Panc1 (cell line): ENCODE results near the gene APOBEC3A. TPM values are rescaled to one million over a fixed set of nuclear protein-coding genes. Genes with fewer than 3 reads are reported as not detected.
A peak's percentile ranks its signal among the peaks of the same experiment; 100 is the strongest.
"Not testable (repeated sequence)": the region's sequence is repeated elsewhere in the genome, so short reads cannot be mapped to it uniquely, and the experiment has no call there.

Experiments
- ATAC-seq: fragments of 200-7000 bp; cut with Tn5 transposase; 2 replicates; pipeline ENCODE4 v1.9.1; 2020; ENCODE audit warnings: mild to moderate bottlenecking, moderate library complexity
- BruUV-seq: library from RNA; stranded (reverse); fragments of 400-500 nt; replicated peaks from 2 replicates; lab custom pipeline; 2021; lab: Mats Ljungman, UMichigan
- CTCF ChIA-PET: fragments of 300-600 bp; sonication (Branson Sonifier 250); formaldehyde crosslinking; loops from one replicate; lab custom pipeline; 2022; ENCODE audit warnings: antibody characterized with exemption; lab: Charles Lee
- POLR2A ChIA-PET: fragments of 300-600 bp; sonication (Branson Sonifier 250); formaldehyde crosslinking; loops from one replicate; lab custom pipeline; 2022; ENCODE audit warnings: antibody characterized with exemption; lab: Charles Lee
- DNase-seq: peaks from one replicate; pipeline ENCODE4 v3.0.0-alpha.2; 2010; ENCODE audit warnings: low read depth, low spot score
- H3K27ac ChIP-seq: 2 replicates; pipeline ENCODE4 v1.5.1; 2011; ENCODE audit warnings: mild to moderate bottlenecking, low read length, inconsistent platforms
- H3K27me3 ChIP-seq: fragments of 200-500 bp; sonication (Bioruptor generic); 2 replicates; pipeline ENCODE4 v1.6.0; 2014; ENCODE audit warnings: low read length, inconsistent platforms; ENCODE audit not compliant: control insufficient read depth, insufficient read depth
- H3K36me3 ChIP-seq: fragments of 200-500 bp; sonication (Bioruptor generic); 2 replicates; pipeline ENCODE4 v1.5.1; 2014; ENCODE audit warnings: inconsistent platforms, mild to moderate bottlenecking, low read length, moderate library complexity; ENCODE audit not compliant: control insufficient read depth, insufficient read depth
- H3K4me1 ChIP-seq: 2 replicates; pipeline ENCODE4 v1.5.1; 2011; ENCODE audit warnings: inconsistent platforms, mild to moderate bottlenecking, low read length, moderate library complexity; ENCODE audit not compliant: control insufficient read depth, insufficient read depth
- H3K4me3 ChIP-seq, 2 experiments: 2 replicates each; pipeline ENCODE4 v1.5.1; 2011 to 2012; ENCODE audit warnings: low read depth in 2 of 2, low read length in 2 of 2, mild to moderate bottlenecking in 2 of 2, inconsistent platforms in 1 of 2, moderate library complexity in 1 of 2
- H3K9me3 ChIP-seq: fragments of 200-500 bp; sonication (Bioruptor generic); 2 replicates; pipeline ENCODE4 v1.5.1; 2014; ENCODE audit warnings: low read depth, mild to moderate bottlenecking, inconsistent platforms, low read length, moderate library complexity; ENCODE audit not compliant: control insufficient read depth, insufficient read depth
- POLR2AphosphoS5 ChIP-seq: IDR thresholded peaks from 2 replicates; pipeline ENCODE4 v1.6.1; 2012; ENCODE audit warnings: mild to moderate bottlenecking, low read depth, low read length, moderate library complexity
- SIN3A ChIP-seq: IDR thresholded peaks from 2 replicates; pipeline ENCODE4 v1.6.1; 2012; ENCODE audit warnings: low read depth, mild to moderate bottlenecking, low read length, moderate library complexity, borderline replicate concordance; ENCODE audit not compliant: insufficient read depth
- TCF7L2 ChIP-seq: IDR thresholded peaks from 2 replicates; pipeline ENCODE4 v1.6.1; 2011; ENCODE audit warnings: mild to moderate bottlenecking, low read depth, low read length, inconsistent platforms
- in situ Hi-C: cut with HindIII; loops from 2 replicates; pipeline ENCODE4 v1.10.0; 2016; ENCODE audit warnings: low sequenced_read_pairs, low pct_unique_long_range_greater_than_20kb
- intact Hi-C: fragments of 100-400 bp; cut with micrococcal nuclease; formaldehyde crosslinking; loops from one replicate; pipeline ENCODE4 v1.10.0; 2022; ENCODE audit not compliant: unreplicated experiment
- total RNA-seq: library from RNA; stranded (reverse); gene quantifications from one replicate; pipeline ENCODE4 v1.2.1, GENCODE V29; 2021; ENCODE audit not compliant: unreplicated experiment
- TF ChIP-seq, protein P1 (sequence below), 2 experiments: IDR thresholded peaks; 2 replicates each; pipeline ENCODE4 v1.6.1; 2011 to 2012; ENCODE audit warnings: low read depth in 2 of 2, control low read depth in 1 of 2, low read length in 1 of 2, mild to moderate bottlenecking in 1 of 2, moderate library complexity in 1 of 2; ENCODE audit not compliant: insufficient read depth in 1 of 2
- TF ChIP-seq, protein P2 (sequence below): fragments of 450-650 bp; IDR thresholded peaks from 2 replicates; pipeline ENCODE4 v1.5.1; 2017; ENCODE audit warnings: mild to moderate bottlenecking

The APOBEC3A gene
- total RNA-seq, 1 experiment from 2014 or later: not detected

DNA sequence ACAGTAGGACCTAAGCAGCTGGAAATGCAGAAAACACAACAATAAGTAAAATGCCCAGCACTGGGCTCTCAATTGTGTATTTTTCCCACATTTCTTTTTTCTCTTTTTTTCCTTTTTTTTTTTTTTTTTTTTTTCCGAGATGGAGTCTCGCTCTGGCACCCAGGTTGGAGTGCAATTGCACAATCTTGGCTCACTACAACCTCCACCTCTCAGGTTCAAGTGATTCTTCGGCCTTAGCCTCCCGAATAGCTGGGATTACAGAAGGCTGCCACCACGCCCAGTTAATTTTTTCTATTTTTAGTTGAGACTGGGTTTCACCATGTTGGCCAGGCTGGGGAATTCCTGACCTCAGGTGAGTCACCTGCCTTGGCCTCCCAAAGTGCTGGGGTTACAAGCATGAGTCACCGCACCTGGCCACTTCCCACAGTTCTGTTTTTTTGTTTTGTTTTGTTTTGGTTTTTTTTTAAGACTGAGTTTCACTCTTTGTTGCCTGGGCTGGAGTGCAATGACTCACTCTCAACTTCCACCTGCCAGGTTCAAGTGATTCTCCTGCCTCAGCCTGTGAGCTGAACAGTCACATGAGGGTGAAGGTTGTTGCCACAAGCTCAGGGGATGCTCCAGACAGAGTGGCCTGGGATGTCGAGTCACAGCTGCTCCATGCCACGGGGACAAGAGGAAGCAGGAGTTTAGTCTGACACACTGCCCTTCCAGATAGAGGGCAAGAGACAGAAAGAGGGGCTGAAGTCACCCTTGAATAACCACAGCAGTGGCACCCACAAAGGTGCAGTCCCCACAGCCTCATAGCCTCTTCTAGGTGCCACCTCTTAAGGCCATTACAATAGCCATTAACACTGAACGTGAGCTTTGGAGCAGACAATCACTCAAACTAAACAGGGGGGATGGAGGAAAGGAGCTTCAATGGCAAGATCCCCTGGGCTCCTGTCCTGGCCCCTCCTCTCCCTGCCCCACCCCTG is 27.7 kb downstream of the APOBEC3A start:
- in situ Hi-C loops, H3K4me3 ChIP-seq, H3K9me3 ChIP-seq, H3K36me3 ChIP-seq, H3K4me1 ChIP-seq, H3K27ac ChIP-seq, DNase-seq, H3K27me3 ChIP-seq, intact Hi-C loops, POLR2A ChIA-PET, BruUV-seq: not testable (repeated sequence)
- CTCF ChIA-PET: interaction anchor here (0.7 kb wide), 2 partner anchors 216 to 363 kb away, joined by 9 to 12 read pairs; no protein-coding TSS in a partner anchor
- peak; percentile 44; the same call in 1 of the 2 replicates for ATAC-seq

DNA sequence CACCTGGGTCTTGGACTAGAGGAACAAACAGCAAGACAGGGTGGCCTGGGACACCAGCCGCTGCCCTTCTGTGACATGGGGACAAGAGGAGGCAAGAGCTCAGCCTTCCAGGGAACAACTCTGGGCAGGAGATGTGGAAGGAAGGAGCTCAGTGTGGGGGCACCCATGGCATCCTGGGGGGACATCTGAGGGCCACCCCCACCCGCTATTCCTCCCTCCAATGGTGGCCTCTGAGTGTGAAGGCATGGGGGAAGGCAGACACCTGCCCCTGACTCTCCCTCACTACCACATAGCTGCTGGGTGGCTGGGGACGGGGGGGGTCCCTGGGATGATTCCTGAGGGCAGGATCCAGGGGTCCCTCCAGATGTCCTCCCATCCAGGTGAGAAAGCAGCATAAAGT is 29.2 kb downstream of the APOBEC3A start:
- ChIA-PET POLR2A (no interaction called here), CTCF (no interaction called here)
- no peaks in the 10 kb centered on the region for H3K27me3 ChIP-seq
- no peak for DNase-seq
- ATAC-seq: no peak
- intact Hi-C loops (no loop called here), in situ Hi-C loops (no loop called here)
- BruUV-seq: no TSS peak
- H3K27ac ChIP-seq: no peak overlapping the region
- H3K4me3 ChIP-seq: no peak overlapping the region
- H3K9me3 ChIP-seq: no peaks in the 10 kb centered on the region; the same call in 1 of the 2 replicates
- TF ChIP-seq, protein P1, sequence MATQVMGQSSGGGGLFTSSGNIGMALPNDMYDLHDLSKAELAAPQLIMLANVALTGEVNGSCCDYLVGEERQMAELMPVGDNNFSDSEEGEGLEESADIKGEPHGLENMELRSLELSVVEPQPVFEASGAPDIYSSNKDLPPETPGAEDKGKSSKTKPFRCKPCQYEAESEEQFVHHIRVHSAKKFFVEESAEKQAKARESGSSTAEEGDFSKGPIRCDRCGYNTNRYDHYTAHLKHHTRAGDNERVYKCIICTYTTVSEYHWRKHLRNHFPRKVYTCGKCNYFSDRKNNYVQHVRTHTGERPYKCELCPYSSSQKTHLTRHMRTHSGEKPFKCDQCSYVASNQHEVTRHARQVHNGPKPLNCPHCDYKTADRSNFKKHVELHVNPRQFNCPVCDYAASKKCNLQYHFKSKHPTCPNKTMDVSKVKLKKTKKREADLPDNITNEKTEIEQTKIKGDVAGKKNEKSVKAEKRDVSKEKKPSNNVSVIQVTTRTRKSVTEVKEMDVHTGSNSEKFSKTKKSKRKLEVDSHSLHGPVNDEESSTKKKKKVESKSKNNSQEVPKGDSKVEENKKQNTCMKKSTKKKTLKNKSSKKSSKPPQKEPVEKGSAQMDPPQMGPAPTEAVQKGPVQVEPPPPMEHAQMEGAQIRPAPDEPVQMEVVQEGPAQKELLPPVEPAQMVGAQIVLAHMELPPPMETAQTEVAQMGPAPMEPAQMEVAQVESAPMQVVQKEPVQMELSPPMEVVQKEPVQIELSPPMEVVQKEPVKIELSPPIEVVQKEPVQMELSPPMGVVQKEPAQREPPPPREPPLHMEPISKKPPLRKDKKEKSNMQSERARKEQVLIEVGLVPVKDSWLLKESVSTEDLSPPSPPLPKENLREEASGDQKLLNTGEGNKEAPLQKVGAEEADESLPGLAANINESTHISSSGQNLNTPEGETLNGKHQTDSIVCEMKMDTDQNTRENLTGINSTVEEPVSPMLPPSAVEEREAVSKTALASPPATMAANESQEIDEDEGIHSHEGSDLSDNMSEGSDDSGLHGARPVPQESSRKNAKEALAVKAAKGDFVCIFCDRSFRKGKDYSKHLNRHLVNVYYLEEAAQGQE (IDR thresholded peaks at IDR 0.05; ENCODE audit: insufficient read depth in 1 of 2, low read depth in 2 of 2, low read length in 1 of 2): no peak
- no peak for TF ChIP-seq SIN3A
- no peak for TF ChIP-seq TCF7L2
- TF ChIP-seq POLR2AphosphoS5: no peak
- TF ChIP-seq, protein P2, sequence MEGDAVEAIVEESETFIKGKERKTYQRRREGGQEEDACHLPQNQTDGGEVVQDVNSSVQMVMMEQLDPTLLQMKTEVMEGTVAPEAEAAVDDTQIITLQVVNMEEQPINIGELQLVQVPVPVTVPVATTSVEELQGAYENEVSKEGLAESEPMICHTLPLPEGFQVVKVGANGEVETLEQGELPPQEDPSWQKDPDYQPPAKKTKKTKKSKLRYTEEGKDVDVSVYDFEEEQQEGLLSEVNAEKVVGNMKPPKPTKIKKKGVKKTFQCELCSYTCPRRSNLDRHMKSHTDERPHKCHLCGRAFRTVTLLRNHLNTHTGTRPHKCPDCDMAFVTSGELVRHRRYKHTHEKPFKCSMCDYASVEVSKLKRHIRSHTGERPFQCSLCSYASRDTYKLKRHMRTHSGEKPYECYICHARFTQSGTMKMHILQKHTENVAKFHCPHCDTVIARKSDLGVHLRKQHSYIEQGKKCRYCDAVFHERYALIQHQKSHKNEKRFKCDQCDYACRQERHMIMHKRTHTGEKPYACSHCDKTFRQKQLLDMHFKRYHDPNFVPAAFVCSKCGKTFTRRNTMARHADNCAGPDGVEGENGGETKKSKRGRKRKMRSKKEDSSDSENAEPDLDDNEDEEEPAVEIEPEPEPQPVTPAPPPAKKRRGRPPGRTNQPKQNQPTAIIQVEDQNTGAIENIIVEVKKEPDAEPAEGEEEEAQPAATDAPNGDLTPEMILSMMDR: no peak
- H3K4me1 ChIP-seq: peaks cover under 1% of the 10 kb centered on the region; the same call in 1 of the 2 replicates
- no peaks in the 10 kb centered on the region for H3K36me3 ChIP-seq
